Measurements from ENCODE around the gene DCT. TPM values are rescaled to one million over a fixed set of nuclear protein-coding genes. Genes with fewer than 3 reads are reported as not detected.

Gene DCT
- total RNA-seq, 1 experiment from 2014 or later, result 0.12 TPM

DNA sequence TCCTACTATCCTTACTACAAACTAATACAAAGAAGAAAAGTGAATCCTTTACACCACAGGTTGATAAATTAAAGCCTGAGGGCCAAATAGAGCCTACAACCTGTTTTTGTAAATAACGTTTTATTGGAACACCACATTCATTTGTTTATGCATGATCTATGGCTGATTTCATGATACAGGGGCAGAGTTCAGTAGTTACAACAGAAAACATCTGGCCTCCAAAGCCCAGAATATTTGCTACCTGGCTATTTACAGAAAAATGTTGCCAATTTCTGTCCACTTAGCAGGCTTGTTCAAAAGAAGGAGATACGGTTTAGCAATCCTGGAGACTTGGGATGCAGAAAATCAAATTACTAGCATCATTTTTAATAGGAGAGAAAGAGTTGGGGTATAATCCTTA lies 24.1 kb downstream of the DCT start:
- Histone ChIP-seq H3K9me3 (ENCODE audit: control insufficient read depth in 1 of 2, insufficient read depth in 1 of 2, low read depth in 1 of 2, low read length in 2 of 2) (no peaks in the 10 kb centered on the region), H3K27me3 (ENCODE audit: insufficient read depth, low read length) (no peaks in the 10 kb centered on the region), H3K9ac (ENCODE audit: low read length) (no peak overlapping the region), H3K27ac (ENCODE audit: low read depth, low read length) (no peak overlapping the region), H3K36me3 (ENCODE audit: control insufficient read depth in 1 of 2, insufficient read depth in 2 of 2, low read length in 2 of 2) (no peaks in the 10 kb centered on the region), H3K4me1 (ENCODE audit: control insufficient read depth in 1 of 2, insufficient read depth in 2 of 2, low read length in 2 of 2) (no peaks in the 10 kb centered on the region), H3K79me2 (ENCODE audit: insufficient read depth, low read length) (no peaks in the 10 kb centered on the region), H3K4me3 (replicated peaks in 1 of 2; ENCODE audit: low read depth in 1 of 2, low read length in 2 of 2) (no peak overlapping the region), H3K4me2 (ENCODE audit: low read length) (no peak overlapping the region), H4K20me1 (ENCODE audit: insufficient read depth) (no peaks in the 10 kb centered on the region), H3K9me2 (ENCODE audit: insufficient read depth) (no peaks in the 10 kb centered on the region), H2AFZ (ENCODE audit: low read depth, low read length, poor library complexity, severe bottlenecking) (no peak overlapping the region)
- ATAC-seq, result no peak; the same call in 1 of the 2 replicates
- no TSS peak for BruUV-seq (replicated peaks)
- DNase-seq (ENCODE audit: low read depth, low spot score), result no peak
- POLR2A ChIA-PET, result no interaction called here
- TF ChIP-seq JUND (IDR thresholded peaks at IDR 0.05), result no peak
- no peak for TF ChIP-seq CEBPB (IDR thresholded peaks at IDR 0.05; ENCODE audit: low read depth)
- no peak for TF ChIP-seq YY1 (IDR thresholded peaks at IDR 0.05; ENCODE audit: extremely low read depth, insufficient replicate concordance, low read depth, low read length)
- TF ChIP-seq, protein P1, sequence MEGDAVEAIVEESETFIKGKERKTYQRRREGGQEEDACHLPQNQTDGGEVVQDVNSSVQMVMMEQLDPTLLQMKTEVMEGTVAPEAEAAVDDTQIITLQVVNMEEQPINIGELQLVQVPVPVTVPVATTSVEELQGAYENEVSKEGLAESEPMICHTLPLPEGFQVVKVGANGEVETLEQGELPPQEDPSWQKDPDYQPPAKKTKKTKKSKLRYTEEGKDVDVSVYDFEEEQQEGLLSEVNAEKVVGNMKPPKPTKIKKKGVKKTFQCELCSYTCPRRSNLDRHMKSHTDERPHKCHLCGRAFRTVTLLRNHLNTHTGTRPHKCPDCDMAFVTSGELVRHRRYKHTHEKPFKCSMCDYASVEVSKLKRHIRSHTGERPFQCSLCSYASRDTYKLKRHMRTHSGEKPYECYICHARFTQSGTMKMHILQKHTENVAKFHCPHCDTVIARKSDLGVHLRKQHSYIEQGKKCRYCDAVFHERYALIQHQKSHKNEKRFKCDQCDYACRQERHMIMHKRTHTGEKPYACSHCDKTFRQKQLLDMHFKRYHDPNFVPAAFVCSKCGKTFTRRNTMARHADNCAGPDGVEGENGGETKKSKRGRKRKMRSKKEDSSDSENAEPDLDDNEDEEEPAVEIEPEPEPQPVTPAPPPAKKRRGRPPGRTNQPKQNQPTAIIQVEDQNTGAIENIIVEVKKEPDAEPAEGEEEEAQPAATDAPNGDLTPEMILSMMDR (IDR thresholded peaks at IDR 0.05 in 2 of 3, conservative IDR thresholded peaks at IDR 0.05 in 1 of 3; ENCODE audit: borderline replicate concordance in 1 of 3, insufficient read depth in 1 of 3, low read depth in 2 of 3, low read length in 2 of 3), result no peak
- no peak for TF ChIP-seq EZH2phosphoT487 (IDR thresholded peaks at IDR 0.05; ENCODE audit: borderline replicate concordance)
- no peak for TF ChIP-seq SP1 (IDR thresholded peaks at IDR 0.05; ENCODE audit: low read depth)
- TF ChIP-seq ELF1 (IDR thresholded peaks at IDR 0.05; ENCODE audit: borderline replicate concordance, low read depth), result no peak
- no peak for TF ChIP-seq TCF7L2 (IDR thresholded peaks at IDR 0.05; ENCODE audit: borderline replicate concordance, extremely low read depth, insufficient read depth, insufficient read length)
- no peak for TF ChIP-seq ZFX (IDR thresholded peaks at IDR 0.05)
- RAD21 ChIA-PET (ENCODE audit: low non-redundant PET in 1 of 2, low total read pairs in 2 of 2, uncharacterized antibody in 2 of 2, unreplicated experiment in 2 of 2), result no interaction called here
- CTCF ChIA-PET, result interaction anchor here (0.7 kb wide), 1 partner anchor 219 kb away, joined by 3 read pairs; no protein-coding TSS in a partner anchor
- intact Hi-C loops (cut with micrococcal nuclease), result no loop called here

Measured in HCT116 (cell line).